SU-DHL-6 (cell line): Measurements from ENCODE around the gene DCDC2.

Source experiments
- CTCF ChIP-seq: fragments of 200-600 bp; sonication (generic); IDR thresholded peaks from one replicate; pipeline ENCODE4 v1.5.1; 2017; ENCODE audit warnings: antibody characterized with exemption, mild to moderate bottlenecking, low read length, moderate library complexity; ENCODE audit not compliant: insufficient read depth, poor library complexity, severe bottlenecking
- EZH2phosphoT487 ChIP-seq: fragments of 200-600 bp; sonication (generic), shearing (Covaris generic); conservative IDR thresholded peaks from 2 replicates; pipeline ENCODE4 v1.6.1; 2018; ENCODE audit warnings: mild to moderate bottlenecking, antibody characterized with exemption, low read length, moderate library complexity, mixed read lengths

- TF ChIP-seq CTCF = no peak
- TF ChIP-seq EZH2phosphoT487 = no peak
These were observed 44.4 kb downstream of the DCDC2 start for GRCh38 chr6:24313251-24314141.
